HK-2 (cell line): ENCODE measurements around the gene NRL.

ENCODE experiments used
- DNase-seq: peaks from one replicate; pipeline ENCODE4 v3.0.0-alpha.2; 2018; ENCODE audit not compliant: unreplicated experiment

The NRL gene

DNA sequence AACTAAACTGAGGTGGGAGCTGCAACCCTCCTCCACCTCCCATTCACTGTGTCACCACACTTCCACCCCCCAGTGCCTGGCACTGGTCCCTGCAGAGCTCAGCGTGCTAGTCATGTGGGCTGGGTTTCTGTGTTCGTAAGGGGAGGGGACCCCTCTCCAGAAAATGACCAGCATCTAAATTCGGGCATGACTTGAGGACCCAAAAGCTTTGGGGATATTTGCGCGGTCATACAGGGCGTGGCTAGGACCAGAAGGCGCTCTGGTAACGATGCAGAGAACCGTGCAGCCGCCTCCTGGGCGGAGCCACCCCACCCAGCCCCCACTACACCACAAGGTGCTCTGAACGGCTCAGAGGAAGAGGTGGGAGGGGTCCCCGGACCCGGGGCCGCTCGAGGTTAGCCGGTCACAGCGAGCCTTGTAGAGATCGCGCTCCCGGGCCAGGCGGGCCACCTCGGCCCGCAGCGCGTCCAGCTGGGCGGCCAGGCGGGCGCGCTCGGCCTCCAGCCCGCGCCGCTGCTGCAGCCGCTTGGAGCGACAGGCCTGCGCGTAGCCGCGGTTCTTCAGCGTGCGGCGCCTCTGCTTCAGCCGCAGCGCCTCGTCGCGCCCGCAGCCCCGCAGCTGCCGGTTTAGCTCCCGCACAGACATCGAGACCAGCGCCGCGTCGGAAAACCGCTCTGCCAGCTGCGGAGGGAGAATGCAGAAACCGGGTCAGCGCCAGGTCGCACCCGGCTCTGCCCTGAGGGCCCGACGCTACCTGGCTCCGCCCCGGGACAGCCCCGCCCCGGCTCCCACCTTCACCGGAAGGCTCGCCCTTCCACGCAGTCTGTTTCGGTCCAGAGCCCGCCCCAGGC lies 33.6 kb downstream of the NRL start:
- DNase-seq = peak; percentile 48

DNA sequence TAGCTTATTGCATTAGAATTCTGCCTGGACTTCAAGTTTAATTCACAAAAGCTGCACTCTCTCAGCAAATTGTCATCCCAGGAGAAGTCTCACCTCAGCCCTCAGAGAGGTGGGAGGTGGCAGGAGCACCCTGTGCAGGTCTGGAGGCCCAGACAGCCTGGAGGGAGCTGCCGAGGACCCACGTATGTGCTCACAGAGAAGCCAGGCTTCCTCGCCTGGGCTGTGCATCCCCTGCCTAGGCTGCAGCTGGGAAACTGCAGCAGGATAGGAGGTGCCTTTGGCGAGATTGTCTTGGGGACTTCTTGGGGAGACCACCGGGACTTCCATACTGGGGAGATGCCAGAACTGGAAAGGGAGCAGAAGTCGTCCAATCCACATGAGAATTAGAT lies 34.6 kb downstream of the NRL start:
- DNase-seq = no peak

DNA sequence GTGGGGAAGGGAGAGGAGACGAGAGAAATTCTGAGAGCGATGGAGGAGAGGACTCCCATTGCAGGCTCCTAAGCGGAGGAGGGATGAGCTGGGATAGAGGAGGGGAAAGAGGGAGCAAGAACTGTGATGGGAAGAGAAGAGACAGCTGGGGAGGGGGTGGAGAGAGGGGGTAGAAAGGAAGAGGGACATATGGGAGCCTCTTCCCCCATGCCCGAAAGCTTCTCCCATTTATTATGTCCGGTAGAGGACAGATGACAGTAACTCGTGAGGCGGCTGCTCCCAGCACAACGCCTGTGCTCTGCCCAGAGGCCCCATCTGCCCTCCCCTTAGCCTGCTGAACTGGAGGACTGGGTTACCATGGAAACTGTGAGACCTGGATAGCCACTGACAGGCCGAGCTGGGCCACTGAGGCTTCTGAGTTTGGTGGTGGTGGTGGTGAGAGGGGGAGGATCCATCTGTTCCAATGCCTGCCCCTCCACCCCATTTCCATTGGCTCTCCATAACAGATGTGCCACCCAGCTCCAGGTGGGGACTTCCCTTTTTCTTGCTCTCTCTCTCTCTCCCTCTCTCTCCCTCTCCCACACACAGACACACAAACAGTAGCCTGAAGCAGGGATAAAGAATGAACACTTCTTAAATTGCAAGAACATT lies 35.1 kb downstream of the NRL start:
- no peak for DNase-seq

DNA sequence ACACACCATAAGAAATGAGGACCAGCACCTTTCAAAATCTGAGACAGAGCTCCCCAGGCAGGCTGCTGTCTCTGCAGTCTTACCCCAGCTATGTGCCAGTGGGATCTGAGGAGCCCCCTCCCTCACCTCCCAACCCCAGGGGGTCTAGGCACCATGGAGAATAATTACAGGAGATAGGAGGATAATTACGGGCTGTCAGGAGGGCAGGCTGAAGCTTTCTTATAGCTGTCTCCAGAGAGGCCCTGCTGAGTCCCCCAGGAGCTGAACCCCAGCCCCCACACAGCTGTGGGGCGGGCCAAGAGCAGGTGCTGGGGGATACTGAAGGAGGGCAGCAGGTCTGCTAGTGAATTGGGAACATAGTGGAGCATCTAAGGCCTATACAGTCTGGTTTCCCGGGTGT lies 36.6 kb downstream of the NRL start:
- DNase-seq = no peak

DNA sequence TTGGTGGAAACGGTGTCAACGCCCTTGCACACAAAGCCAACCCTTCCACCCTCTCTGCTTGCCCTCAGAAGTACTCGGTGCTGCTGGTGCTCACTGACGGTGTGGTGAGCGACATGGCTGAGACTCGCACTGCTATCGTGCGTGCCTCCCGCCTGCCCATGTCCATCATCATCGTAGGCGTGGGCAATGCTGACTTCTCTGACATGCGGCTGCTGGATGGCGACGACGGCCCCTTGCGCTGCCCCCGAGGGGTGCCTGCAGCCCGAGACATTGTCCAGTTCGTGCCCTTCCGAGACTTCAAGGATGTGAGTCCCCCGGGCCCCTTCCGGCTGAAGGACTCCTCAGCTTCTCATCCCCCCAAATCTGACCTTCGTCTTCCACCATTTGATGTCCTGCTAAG lies 37.7 kb downstream of the NRL start:
- DNase-seq = no peak

DNA sequence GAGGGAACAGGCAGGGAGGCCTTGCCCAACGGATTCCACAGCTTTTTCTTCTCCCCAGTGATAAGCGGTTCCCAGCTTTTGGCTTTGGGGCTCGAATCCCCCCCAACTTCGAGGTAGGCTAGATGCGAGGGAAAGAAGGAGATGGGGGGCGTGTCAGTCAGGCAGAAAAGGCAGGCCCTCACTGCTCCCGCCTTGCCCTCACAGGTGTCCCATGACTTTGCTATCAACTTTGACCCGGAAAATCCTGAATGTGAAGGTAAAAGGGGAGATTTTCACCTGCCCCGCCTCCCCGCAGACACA lies 38.5 kb downstream of the NRL start:
- no peak for DNase-seq

DNA sequence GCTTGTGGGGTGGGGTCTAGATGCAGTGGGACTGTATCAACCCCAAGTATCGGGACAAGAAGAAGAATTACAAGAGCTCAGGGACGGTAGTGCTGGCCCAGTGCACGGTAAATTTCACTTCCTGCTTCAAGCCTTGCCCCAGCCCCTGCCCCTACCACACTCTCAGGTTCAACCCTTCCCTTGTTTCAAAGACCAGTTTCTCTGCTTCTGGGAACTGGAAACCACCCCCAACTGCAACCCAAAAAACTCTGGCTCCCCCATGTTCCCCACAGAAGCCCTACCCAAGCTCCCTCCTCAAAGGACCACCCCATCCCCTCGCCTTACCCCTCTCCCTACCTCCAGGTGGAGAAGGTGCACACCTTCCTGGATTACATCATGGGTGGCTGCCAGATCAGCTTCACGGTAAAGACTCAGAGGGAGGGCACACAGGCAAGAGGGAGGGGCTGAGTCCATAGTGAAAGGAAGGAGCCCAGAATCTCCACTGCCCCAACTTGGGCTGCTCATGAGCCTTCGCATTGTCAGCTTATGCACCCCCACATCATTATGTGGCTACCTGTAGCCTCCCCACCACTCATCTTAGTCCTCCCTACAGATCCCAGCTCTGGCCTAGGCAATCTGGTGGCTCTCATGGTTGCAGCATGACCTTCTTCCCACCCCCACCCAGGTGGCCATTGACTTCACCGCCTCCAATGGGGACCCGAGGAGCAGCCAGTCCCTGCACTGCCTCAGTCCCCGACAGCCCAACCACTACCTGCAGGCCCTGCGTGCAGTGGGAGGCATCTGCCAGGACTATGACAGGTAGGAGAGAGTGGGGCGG lies 39.1 kb downstream of the NRL start:
- no peak for DNase-seq

DNA sequence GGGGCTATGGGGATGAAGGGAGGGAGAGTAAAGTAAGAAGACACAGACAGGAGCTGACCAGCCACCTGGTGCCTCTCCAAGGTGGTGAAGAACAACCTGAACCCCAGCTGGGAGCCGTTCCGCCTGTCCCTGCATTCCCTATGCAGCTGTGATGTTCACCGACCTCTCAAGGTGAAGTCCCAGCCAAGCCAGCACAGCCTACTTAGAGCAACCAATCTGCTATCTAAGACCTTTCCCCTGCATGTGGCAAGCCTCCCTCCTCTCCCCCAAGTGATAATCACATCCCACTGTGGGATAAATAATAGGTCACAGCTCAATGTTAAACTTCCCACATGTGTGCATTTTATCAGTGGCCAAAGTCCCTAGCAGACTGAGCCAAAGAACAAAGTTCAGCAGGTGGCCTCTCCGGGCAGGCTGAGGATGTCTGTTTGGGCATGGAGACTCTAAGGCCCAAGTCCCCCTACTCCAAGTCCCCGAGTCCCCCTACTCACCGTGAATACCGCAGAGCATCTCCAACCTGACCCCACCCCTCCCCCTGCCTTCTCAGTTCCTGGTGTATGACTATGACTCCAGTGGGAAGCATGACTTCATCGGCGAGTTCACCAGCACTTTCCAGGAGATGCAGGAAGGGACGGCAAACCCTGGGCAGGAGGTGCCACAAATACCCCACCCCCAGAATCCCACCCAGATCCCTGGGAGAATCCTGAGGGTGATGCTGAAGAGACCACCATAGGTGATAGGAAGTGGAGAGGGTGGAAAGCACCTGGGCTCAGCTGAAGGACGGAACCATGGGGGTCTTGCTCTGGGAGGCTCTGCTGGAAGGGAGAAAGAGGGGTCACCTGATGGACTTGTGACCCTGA lies 39.9 kb downstream of the NRL start:
- DNase-seq = no peak

DNA sequence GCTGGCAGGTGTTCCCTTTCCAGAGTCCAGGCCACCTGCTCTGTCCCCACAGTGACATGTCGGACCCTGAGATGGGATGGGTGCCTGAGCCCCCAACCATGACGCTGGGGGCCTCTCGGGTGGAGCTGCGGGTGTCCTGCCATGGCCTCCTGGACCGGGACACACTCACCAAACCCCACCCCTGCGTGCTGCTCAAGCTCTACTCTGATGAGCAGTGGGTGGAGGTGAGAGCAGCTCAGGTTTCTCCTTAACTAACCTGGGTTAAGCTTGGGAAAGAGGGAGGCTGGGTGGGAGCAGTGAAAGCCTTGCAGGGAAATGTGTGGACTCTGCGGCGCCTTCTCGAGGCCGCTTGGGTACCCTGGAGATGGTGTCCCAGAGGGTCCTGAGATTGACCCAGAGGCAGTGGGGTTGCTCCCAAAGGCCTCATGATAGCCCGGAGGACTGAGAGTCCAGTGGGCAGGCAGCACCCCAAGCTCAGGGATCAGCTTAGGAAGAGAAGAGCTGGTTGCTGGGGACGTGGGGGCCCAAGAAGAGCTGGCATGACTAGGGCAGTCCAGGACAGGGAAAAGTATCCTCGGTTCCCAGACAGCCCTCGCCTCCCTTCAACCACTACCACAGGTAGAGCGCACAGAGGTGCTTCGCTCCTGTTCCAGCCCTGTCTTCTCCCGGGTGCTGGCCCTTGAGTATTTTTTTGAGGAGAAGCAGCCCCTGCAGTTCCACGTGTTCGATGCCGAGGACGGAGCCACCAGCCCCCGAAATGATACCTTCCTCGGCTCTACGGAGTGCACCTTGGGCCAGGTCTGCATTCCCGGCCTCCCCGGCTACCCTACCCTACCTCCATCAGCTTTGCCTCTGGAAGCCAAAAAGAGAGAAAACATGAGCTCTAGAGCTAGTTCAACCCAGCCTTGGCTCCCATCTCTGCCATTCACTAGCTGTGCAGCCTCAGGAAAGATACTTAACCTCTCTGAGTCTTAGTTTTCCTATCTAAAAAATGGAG lies 41.6 kb downstream of the NRL start:
- no peak for DNase-seq

DNA sequence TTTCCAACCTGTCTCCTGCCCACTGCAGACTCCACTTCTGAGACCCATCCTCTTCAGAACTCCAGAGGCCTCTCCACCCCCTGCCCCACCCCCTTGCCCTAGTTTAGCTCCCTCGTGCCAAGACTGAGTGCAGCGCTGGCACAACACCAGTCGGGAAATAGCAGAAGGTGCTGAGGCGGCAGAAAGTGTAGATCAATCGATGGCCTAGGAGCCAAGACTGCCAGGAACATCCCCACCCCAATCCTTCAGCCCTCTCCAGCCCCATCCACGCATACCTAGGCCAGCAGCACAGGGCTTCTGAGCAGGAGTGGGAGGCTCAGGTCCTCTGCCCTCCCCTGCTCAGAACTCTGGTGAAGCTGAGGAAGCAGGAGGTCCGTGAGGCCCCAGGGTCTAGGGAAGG lies 42.3 kb downstream of the NRL start:
- DNase-seq = no peak

DNA sequence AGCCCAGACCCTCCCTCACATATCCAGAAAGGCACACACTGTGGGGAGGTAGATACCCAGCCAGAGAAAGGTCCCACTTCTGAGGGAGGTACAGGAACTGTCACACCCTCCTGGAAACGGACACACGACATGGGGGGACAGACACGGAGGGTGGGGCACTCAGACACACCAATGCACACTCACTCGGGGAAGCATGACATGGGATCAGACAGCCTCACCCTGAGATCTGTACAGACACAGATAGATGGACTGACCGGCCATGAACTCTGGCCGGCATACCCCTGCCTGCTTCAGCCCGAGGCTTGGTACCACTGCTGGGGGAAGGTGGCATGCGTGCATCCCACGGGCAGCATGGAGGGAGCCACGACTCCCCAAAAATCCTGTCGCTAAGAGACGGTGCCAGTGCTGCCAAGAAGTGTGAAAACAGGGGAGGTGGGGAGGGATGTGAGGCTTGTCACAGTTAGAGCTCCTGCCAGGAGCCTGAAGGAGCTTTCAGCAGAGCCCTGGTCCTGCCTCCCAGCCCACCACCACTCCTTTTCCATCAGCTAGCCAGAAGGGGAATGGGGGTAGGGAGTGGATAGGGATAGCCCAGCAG lies 42.8 kb downstream of the NRL start:
- DNase-seq = no peak

DNA sequence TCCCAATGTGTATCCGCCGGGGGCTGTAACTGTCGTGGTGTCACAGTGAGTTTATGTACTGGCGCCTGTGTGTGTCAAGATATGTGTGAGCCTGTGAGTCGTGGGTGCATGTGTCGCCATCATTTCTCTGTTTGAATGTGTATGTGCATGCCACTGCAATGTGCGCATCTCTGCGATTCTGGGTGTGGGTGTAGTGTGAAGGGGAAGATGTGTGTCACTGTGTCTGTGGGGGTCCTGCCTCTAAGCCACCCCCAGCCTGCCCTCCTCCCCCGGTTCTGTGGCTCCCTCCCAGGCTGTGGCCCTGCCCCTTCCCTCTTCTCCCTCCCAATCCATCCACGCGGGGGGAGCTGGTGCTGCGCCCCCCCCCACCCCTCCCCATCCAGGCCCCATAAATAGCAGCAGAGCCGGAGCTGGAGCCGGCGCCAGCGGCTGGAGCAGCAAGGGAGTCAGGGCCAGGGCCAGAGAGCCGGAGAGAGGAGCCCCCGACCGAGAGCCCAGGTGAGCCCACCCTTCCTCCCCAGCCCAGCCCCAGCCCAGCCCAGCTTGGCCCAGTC lies 43.5 kb downstream of the NRL start, which contains the start of gene CPNE6:
CPNE6 (plus strand) TSS at position 419 of the 554 bp plus-strand sequence. CDS start 1,375 bp downstream, outside the sequence.
- no peak for DNase-seq

DNA sequence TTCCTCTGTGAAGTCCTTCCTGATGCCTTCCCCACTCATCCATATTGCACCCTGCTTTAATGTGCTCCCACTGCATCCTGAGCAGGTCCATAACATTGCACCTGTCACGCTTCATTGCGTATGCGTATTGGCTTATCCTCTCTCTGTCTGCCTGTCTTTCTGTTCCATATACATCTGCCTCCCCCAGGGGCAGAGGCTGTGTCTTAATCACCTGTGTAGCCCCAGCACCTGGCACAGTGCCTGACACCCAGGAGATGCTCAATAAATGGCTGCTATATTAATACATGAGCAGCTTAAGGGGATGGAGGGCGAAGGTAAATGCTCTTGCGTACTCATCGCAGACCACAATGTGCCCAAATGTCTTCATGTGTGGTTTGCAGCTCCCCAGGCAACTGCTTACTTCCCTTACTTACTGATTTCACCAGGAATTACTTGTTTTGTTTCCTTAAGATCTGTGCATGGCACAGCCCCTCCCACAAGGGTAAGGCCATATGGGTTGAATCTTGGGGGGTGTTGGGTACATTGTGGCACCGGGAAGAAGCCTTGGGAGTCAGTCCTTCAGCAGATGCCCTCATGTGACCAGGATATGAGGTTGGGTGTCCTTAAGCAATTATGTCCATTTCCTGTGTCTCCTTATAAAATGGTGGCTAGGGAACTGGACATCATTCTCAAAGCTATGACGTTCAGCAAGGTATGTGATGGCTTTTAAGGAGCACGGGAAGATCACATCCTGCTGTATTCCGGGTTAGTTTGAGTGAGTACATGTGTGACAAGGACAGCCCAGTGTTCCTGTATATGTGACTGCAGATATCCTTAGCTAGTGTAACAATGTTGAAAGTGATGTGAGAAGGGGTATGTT lies 44.2 kb downstream of the NRL start:
- no peak for DNase-seq

DNA sequence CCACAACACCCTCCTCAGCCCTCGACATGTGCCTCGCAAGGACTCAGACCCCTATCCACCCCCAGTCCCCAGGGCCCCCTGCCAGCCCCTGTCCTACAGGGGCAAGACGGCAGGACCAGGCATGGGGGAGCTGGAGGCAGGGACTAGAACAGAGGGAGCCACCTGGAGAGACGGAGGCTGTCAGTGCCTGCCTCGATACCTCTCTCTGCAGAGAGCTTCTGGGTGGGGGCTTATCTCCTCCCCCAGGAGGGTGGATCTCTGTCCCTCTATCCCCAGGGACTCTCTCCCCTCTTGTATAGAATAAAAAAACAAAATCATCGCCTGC lies 45.4 kb downstream of the NRL start:
- DNase-seq = no peak

DNA sequence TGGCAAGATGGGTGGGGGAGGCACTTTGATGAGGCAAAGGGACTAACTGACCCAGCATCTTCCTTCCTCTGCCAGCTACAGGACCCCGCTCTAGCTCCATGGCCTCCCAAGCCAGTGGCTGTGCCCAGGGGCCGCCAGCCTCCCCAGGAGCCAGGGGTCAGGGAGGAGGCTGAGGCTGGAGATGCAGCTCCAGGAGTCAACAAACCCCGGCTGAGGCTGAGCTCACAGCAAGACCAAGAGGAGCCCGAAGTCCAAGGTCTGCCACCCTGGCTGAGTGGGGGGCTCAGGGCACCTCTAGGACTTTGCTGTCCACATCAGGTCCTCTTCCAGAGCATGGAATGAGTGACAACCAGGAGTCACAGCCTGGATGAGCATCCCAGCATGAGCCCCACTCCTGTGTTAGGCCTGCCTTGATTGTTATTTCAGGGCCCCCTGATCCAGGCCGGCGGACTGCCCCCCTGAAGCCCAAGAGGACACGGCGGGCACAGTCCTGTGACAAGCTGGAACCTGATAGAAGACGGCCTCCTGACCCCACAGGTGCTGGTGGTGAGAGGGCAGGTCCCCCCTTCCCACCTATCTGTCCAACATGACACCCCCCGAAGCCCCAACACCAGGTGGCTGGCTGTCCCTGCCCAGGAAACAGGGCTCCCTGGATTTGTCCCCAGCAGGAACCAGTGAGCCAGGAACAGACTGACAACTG lies 45.9 kb downstream of the NRL start:
- no peak for DNase-seq

DNA sequence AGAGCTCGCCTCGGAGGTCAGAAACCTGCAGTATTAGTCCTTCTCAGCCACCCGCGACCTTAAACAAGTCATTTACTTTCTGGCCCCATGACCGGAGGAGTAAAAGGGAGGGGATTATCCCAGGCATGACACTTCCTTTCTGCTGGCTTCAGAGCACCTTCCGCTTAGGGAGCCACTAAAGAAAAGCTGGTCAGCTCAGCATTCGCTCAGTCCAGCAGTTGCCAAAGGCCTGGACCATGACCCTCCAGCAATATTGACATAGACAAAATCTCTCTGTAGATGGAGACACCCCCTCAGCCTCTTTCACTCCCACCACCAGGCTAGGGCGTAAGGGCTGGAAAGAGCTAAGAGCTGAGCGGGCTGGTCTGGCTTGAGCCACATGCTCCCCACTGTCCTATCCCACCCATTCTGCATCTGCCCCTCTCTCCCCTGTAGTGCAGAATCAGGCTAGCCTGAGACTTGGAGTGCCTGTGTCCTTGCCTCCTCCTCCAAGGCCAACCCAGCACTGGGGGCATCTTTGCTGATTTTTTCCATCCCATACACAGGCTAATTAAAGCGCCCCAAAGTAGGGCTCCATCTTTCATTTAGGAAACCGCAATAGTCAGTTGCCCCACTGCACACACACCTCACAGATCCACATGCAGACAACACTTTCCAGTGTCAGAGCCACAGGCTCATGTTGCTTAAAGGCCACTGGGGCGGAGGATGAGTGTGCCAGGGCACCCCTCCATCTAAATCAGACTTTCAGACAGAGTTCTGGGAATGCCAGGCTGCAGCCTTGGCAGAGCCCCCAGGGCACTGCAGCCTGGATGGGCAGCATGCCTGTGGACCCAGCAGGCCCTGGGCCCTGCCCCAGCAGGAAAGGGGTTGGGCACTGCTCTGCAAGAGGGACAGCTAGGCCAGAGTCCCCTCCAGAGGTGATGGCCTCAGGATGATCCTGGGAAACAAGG lies 47.3 kb downstream of the NRL start:
- DNase-seq = no peak

DNA sequence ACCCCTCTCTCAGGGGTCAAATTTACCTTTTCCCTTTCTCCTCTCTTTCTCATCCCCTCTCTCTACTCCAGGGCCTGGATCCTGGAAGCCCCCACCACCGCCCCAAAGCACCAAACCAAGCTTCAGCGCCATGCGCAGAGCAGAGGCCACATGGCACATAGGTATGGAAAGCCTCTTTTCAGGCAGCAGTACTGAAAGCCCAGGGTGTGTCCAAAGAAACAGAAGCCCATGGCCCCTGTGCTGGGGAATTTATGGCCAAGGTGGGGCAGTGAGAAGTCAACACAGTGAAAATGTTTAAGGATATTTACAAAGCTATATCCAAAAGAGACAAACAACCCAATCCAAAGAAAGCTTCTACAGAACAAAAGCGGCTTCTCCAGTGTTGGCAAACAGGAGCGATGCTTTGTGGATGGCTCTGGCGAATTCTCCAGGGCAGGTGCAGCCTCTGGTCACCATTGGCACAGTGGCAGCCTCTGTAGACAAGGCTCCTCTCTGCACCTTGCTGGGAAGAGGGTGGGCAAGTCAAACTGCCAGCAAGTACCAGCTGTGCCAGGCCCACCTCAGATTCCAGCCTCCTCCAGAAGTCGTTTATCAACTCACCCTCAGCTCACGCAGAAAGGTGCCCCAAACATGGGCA lies 48.1 kb downstream of the NRL start:
- DNase-seq = no peak
